Amniotic epithelial cell (primary cell): ENCODE data around the gene RNF5.
"Not testable (repeated sequence)": the region's sequence is repeated elsewhere in the genome, so short reads cannot be mapped to it uniquely, and the experiment has no call there.

Source experiments
- DNase-seq: peaks from one replicate; pipeline ENCODE4 v3.0.0-alpha.2; 2010; ENCODE audit warnings: low read depth

The RNF5 gene

GRCh38 chr6:32189742-32190053, 11.5 kb downstream of the RNF5 start:
- no peak for DNase-seq

GRCh38 chr6:32190054-32190851, 12.0 kb downstream of the RNF5 start, which contains the start of gene PBX2:
Gene PBX2, minus strand, starts transcription at chr6:32190202. Its CDS starts 287 bp downstream, at chr6:32189915.
- DNase-seq, result peak; percentile 91

GRCh38 chr6:32190911-32191677, 12.9 kb downstream of the RNF5 start:
- no peak for DNase-seq

- DNase-seq, result no peak
Measured at GRCh38 chr6:32191696-32192607, 13.7 kb downstream of the RNF5 start.

GRCh38 chr6:32192608-32193039, 14.4 kb downstream of the RNF5 start, which contains the start of gene GPSM3:
Gene GPSM3, minus strand, starts transcription at chr6:32192643. Its CDS starts 130 bp downstream, at chr6:32192513.
- DNase-seq, result peak; percentile 44

- not testable (repeated sequence) for DNase-seq
Measured at GRCh38 chr6:32193096-32193495, 14.9 kb downstream of the RNF5 start.

- no peak for DNase-seq
Measured at GRCh38 chr6:32194388-32194787, 16.2 kb downstream of the RNF5 start.

GRCh38 chr6:32194825-32195651, 16.8 kb downstream of the RNF5 start:
- DNase-seq, result peak; percentile 63

- peak; percentile 99 for DNase-seq
Measured at GRCh38 chr6:32195652-32195901, 17.4 kb downstream of the RNF5 start.

- DNase-seq, result peak; percentile 78
Measured at GRCh38 chr6:32195902-32196681, 17.9 kb downstream of the RNF5 start.

GRCh38 chr6:32196682-32197616, 18.7 kb downstream of the RNF5 start:
- no peak for DNase-seq

- DNase-seq, result no peak
Measured at GRCh38 chr6:32198345-32198696, 20.1 kb downstream of the RNF5 start.

- DNase-seq, result no peak
Measured at GRCh38 chr6:32198866-32199265, 20.7 kb downstream of the RNF5 start.

GRCh38 chr6:32200711-32201475, 22.7 kb downstream of the RNF5 start:
- no peak for DNase-seq

- DNase-seq, result no peak
Measured at GRCh38 chr6:32202186-32202585, 24.0 kb downstream of the RNF5 start.

- DNase-seq, result no peak
Measured at GRCh38 chr6:32203426-32204267, 25.4 kb downstream of the RNF5 start.

- no peak for DNase-seq
Measured at GRCh38 chr6:32204268-32204715, 26.1 kb downstream of the RNF5 start.

GRCh38 chr6:32208996-32209395, 30.8 kb downstream of the RNF5 start:
- no peak for DNase-seq
